NCI-H345 (cell line): ENCODE data around the gene HECW1.
A peak's percentile ranks its signal among the peaks of the same experiment; 100 is the strongest.
"Not testable (repeated sequence)": the region's sequence is repeated elsewhere in the genome, so short reads cannot be mapped to it uniquely, and the experiment has no call there.

Source experiments
- DNase-seq: peaks from one replicate; lab custom pipeline; 2025; lab: John Stamatoyannopoulos, UW

Gene HECW1

DNA sequence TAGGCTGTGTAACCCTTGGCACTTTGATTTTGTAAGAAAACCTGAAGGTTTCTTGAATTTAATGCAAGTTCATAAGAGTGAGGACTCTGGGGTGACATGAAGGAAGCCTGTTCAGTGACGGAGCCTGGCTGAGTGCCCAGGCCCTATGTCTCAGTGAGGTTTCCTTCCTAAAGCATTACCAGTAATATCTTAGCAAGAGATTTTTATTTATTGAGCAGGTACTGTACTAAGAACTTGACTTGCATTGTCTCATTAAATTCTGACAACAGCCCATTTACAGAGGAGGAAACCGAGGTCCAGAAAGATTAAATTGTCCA lies 197.2 kb downstream of the HECW1 start:
- DNase-seq, result no peak

GRCh38 chr7:43311052-43311451 lies 198.6 kb downstream of the HECW1 start:
- no peak for DNase-seq

DNA sequence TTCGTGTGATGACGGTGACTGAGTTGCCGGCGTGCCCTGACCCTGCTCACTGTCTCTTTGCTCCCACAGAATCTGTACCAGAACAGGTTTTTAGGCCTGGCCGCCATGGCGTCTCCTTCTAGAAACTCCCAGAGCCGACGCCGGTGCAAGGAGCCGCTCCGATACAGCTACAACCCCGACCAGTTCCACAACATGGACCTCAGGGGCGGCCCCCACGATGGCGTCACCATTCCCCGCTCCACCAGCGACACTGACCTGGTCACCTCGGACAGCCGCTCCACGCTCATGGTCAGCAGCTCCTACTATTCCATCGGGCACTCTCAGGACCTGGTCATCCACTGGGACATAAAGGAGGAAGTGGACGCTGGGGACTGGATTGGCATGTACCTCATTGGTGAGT lies 199.2 kb downstream of the HECW1 start:
- DNase-seq, result no peak

GRCh38 chr7:43313628-43314378 lies 201.4 kb downstream of the HECW1 start:
- DNase-seq, result no peak

DNA sequence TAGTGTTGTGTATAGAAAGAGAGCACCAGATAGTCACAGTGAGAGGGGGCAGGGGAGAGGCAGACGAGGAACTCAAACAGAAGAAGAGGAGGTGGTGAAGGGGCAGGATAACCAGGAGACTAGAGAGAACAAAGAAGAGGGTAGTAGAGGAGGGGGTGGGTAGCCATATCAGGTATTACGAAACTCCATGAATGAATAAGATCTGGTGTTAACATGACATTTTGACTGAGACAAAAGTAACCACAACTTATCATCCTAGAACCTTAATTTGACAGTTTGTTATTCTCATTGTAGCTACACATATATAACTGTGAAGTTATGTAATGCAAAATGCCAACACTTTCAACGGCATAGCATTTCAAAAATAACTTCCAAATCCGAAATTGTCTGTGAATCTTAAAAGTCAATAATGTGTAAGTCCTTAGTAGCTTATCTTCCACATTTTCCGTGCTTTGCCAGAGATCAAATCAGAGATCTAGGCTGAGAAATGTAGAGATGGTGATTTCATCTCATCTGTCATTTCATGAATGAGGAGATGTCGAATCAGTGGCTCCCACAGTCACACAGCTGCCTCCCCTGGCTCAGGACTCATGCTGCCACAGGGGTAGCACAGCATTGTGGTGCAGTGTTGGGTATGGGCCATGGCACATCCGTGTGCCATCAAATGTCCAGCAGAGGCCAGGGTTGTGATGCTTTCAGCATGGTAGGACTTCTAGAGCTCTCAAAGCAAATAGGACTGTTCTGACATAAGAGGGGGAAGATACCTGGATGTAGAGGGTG lies 202.1 kb downstream of the HECW1 start:
- DNase-seq, result no peak

- DNase-seq, result no peak
Observed at GRCh38 chr7:43317075-43317474, 204.6 kb downstream of the HECW1 start.

GRCh38 chr7:43318188-43318770 lies 205.8 kb downstream of the HECW1 start:
- no peak for DNase-seq

DNA sequence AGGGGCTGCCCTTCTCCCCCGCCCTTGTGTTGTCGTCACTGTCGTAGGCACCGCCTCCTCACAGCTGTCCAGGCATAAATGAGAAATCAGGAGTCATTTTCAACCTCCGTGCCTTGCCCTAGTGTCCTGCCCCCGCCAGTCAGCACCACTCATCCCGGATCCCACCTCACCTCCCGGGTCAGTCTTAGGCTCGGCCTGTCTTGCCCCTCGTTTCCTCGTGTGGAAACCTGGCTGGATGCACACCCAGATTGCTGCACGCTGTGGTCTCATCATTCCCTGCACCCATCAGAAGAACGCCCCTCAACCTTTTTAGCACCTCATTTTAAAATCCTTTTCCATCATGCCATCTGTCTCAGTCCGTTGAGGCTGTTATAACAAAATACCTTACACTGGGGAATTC lies 213.1 kb downstream of the HECW1 start:
- DNase-seq, result no peak

GRCh38 chr7:43328336-43328735 lies 215.9 kb downstream of the HECW1 start:
- DNase-seq, result no peak

- DNase-seq, result no peak
Observed at GRCh38 chr7:43328785-43329380, 216.4 kb downstream of the HECW1 start.

GRCh38 chr7:43332193-43332796 lies 219.8 kb downstream of the HECW1 start:
- DNase-seq, result no peak

DNA sequence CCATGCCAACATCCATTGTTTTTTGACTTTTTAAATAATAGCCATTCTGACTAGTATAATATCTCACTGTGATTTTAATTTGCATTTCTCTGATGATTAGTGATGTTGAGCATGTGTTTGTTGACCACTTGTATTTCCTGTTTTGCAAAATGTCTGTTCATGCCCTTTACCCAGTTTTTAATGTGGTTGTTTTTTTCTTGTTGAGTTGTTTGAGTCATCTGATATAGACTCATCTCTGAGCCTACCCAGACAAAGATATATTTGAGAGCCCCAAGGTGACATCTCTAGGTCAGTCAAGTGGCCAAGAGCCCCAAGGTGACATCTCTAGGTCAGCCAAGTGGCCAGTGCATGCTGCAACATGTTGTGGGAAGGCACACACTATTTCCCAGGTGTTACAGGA lies 224.7 kb downstream of the HECW1 start:
- no peak for DNase-seq

- DNase-seq, result no peak
Observed at GRCh38 chr7:43337811-43338210, 225.4 kb downstream of the HECW1 start.

DNA sequence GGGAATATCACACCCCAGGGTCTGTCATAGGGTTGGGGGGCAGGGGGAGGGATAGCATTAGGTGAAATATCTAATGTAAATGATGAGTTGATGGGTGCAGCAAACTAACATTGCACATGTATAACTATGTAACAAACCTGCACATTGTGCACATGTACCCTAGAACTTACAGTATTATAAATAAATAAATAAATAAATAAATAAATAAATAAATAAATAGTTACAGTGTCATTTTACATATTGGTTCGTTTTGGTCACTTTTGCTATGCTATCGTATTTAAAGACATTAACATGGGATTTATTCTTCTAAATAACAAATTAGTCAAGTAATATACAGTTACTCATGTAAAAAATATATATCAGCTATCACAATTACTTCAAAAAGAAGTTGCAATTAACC lies 228.7 kb downstream of the HECW1 start:
- no peak for DNase-seq

DNA sequence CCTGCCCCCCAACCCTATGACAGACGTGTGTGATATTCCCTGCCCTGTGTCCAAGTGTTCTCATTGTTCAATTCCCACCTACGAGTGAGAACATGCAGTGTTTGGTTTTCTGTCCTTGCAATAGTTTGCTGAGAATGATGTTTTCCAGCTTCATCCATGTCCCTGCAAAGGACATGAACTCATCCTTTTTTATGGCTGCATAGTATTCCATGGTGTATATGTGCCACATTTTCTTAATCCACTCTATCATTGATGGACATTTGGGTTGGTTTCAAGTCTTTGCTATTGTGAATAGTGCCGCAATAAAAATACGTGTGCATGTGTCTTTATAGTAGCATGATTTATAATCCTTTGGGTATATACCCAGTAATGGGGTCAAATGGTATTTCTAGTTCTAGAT lies 231.0 kb downstream of the HECW1 start:
- DNase-seq, result not testable (repeated sequence)

DNA sequence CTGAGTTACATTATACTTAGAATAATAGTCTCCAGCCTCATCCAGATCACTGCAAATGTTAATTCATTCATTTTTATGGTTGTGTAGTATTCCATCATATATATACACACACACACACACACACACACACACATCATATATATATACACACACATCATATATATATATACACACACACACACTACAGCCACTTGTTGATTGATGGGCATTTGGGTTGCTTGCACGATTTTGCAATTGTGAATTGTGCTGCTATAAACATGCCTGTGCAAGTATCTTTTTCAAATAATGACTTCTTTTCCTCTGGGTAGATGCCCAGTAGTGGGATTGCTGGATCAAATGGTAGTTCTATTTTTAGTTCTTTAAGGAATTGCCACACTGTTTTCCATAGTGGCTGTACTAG lies 233.2 kb downstream of the HECW1 start:
- not testable (repeated sequence) for DNase-seq

DNA sequence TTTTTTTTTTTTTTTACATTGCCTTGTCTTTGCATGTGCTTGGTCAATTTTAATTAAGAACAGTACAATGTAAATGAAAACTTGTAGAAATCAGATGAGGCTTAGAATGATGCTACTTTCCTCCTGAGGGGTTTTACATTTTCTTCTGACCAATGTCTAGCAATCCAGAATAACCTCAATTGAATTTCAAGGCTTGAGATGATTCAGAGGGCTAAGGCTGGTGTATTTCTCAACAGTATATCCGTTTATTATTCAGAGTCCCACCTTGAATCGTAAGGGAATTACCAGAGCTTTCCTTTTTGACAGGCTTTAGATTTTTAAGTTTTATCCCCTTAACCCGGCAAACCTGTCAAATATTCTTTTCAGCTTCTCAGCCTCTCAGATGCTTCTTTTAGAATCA lies 239.2 kb downstream of the HECW1 start:
- DNase-seq, result no peak

- no peak for DNase-seq
Observed at GRCh38 chr7:43353902-43354301, 241.5 kb downstream of the HECW1 start.

- peak; percentile 82 for DNase-seq
Observed at GRCh38 chr7:43362652-43363034, 250.2 kb downstream of the HECW1 start.

DNA sequence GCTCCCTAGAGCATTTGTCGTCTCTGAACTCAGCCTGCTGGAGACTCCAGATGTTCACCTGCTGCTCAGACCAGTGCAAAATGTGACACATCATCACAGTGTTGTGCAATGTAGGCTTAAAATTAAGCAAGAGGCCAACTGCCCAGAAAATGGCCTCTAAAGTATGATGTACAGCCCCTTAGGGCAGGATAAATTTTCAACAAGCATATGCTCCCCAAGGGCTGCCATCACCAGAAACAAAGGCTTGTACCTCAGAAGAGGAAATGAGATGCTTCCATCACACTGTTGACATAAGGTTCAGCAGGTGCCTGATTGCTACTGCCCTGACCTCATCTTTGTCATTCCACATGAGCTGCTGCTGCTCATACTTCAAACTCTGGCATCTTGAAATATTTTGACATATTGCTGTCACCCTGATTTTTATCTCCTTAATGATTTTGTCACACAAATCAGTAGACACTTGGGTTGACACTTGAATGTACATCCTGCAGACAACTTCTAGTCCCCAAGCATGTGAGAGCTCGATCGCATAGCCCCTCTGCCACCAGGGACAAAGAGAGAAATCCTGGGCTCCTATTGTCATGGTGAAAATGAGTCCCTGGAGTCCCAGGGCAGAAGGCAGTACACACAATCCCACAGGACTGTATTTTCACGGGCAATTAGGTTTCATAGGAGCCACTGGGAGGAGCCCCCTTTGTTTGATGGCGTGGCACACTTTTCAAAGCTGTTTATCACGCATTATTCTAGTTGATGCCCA lies 250.8 kb downstream of the HECW1 start:
- peak; percentile 93 for DNase-seq

- peak; percentile 48 for DNase-seq
Observed at GRCh38 chr7:43364391-43364790, 251.9 kb downstream of the HECW1 start.
